Activated T-helper 1 cell treated with Interleukin-2 at 50 U/mL for 16 hours (primary cell): ENCODE measurements around the gene GRM4.

Experiments
- DNase-seq: peaks from one replicate; pipeline ENCODE4 v3.0.0-alpha.2; 2020; ENCODE audit warnings: low read depth

The GRM4 gene

GRCh38 chr6:34106421-34106820 is 39.5 kb downstream of the GRM4 start:
- DNase-seq, result no peak

- no peak for DNase-seq
These were observed 41.3 kb downstream of the GRM4 start for GRCh38 chr6:34104628-34105027.

GRCh38 chr6:34104186-34104585 is 41.7 kb downstream of the GRM4 start:
- DNase-seq, result no peak

- DNase-seq, result no peak
These were observed 42.6 kb downstream of the GRM4 start for GRCh38 chr6:34103321-34103720.

- no peak for DNase-seq
These were observed 43.2 kb downstream of the GRM4 start for GRCh38 chr6:34102696-34103095.

- DNase-seq, result no peak
These were observed 43.7 kb downstream of the GRM4 start for GRCh38 chr6:34102099-34102656.

- no peak for DNase-seq
These were observed 45.1 kb downstream of the GRM4 start for GRCh38 chr6:34100788-34101187.

GRCh38 chr6:34099878-34100277 is 46.0 kb downstream of the GRM4 start:
- DNase-seq, result no peak

GRCh38 chr6:34098045-34098936 is 47.6 kb downstream of the GRM4 start:
- no peak for DNase-seq

GRCh38 chr6:34096814-34097213 is 49.1 kb downstream of the GRM4 start:
- DNase-seq, result no peak

- no peak for DNase-seq
These were observed 49.7 kb downstream of the GRM4 start for GRCh38 chr6:34096193-34096592.

- no peak for DNase-seq
These were observed 50.1 kb downstream of the GRM4 start for GRCh38 chr6:34095741-34096140.

GRCh38 chr6:34095136-34095505 is 50.8 kb downstream of the GRM4 start:
- DNase-seq, result no peak

- no peak for DNase-seq
These were observed 51.3 kb downstream of the GRM4 start for GRCh38 chr6:34094474-34095135.

- DNase-seq, result no peak
These were observed 51.9 kb downstream of the GRM4 start for GRCh38 chr6:34093854-34094430.

- no peak for DNase-seq
These were observed 52.7 kb downstream of the GRM4 start for GRCh38 chr6:34093206-34093605.

- no peak for DNase-seq
These were observed 53.3 kb downstream of the GRM4 start for GRCh38 chr6:34092631-34093030.

GRCh38 chr6:34090935-34091334 is 55.0 kb downstream of the GRM4 start:
- DNase-seq, result no peak

GRCh38 chr6:34090529-34090928 is 55.4 kb downstream of the GRM4 start:
- DNase-seq, result no peak

- no peak for DNase-seq
These were observed 59.3 kb downstream of the GRM4 start for GRCh38 chr6:34086558-34086957.

GRCh38 chr6:34085453-34086170 is 60.3 kb downstream of the GRM4 start:
- DNase-seq, result no peak

- no peak for DNase-seq
These were observed 61.1 kb downstream of the GRM4 start for GRCh38 chr6:34084591-34085290.
